DND-41 (cell line): ENCODE measurements around the gene FARP1.

Experiments
- ATAC-seq: fragments of 200-7000 bp; cut with Tn5 transposase; 3 replicates; pipeline ENCODE4 v1.9.1; 2021; ENCODE audit warnings: low read depth; ENCODE audit not compliant: insufficient read depth
- DNase-seq: peaks from one replicate; pipeline ENCODE4 v3.0.0-alpha.2; 2020
- H2AFZ ChIP-seq: 2 replicates; pipeline ENCODE4 v1.6.0; 2012; ENCODE audit warnings: low read depth, low read length
- H3K27ac ChIP-seq: 2 replicates; pipeline ENCODE4 v1.5.1; 2012; ENCODE audit warnings: low read length, inconsistent platforms
- H3K27me3 ChIP-seq: fragments of 200-600 bp; sonication (generic); 2 replicates; pipeline ENCODE4 v1.6.0; 2012; ENCODE audit warnings: low read length, mild to moderate bottlenecking, inconsistent platforms; ENCODE audit not compliant: insufficient read depth, poor library complexity
- H3K36me3 ChIP-seq: 2 replicates; pipeline ENCODE4 v1.5.1; 2012; ENCODE audit warnings: low read length, inconsistent platforms; ENCODE audit not compliant: insufficient read depth
- H3K4me1 ChIP-seq: 2 replicates; pipeline ENCODE4 v1.5.1; 2012; ENCODE audit warnings: mild to moderate bottlenecking, low read length; ENCODE audit not compliant: insufficient read depth
- H3K4me2 ChIP-seq: 2 replicates; pipeline ENCODE4 v1.6.0; 2012; ENCODE audit warnings: mild to moderate bottlenecking, moderate library complexity, low read length, inconsistent platforms; ENCODE audit not compliant: insufficient read depth
- H3K4me3 ChIP-seq, 2 experiments: fragments of 200-600 bp in 1 of 2; shearing (Covaris generic) in 1 of 2; 2 replicates each; pipeline ENCODE4 v1.5.1; 2012 to 2016; ENCODE audit warnings: inconsistent platforms in 2 of 2, low read length in 2 of 2, mild to moderate bottlenecking in 2 of 2, low read depth in 1 of 2, moderate library complexity in 1 of 2
- H3K79me2 ChIP-seq: 2 replicates; pipeline ENCODE4 v1.6.0; 2012; ENCODE audit warnings: low read length, inconsistent platforms; ENCODE audit not compliant: insufficient read depth
- H3K9ac ChIP-seq: 2 replicates; pipeline ENCODE4 v1.6.0; 2012; ENCODE audit warnings: low read depth, mild to moderate bottlenecking, inconsistent platforms, low read length, moderate library complexity
- H3K9me3 ChIP-seq: 2 replicates; pipeline ENCODE4 v1.5.1; 2012; ENCODE audit warnings: low read length, moderate library complexity, mild to moderate bottlenecking, inconsistent platforms; ENCODE audit not compliant: insufficient read depth, severe bottlenecking
- H4K20me1 ChIP-seq: 2 replicates; pipeline ENCODE4 v1.6.0; 2012; ENCODE audit warnings: low read length; ENCODE audit not compliant: insufficient read depth
- EZH2 ChIP-seq: IDR thresholded peaks from 3 replicates; pipeline ENCODE4 v1.6.1; 2012; ENCODE audit warnings: borderline replicate concordance, low read depth, mild to moderate bottlenecking, moderate library complexity, low read length, inconsistent platforms; ENCODE audit not compliant: severe bottlenecking
- TF ChIP-seq, protein P1 (sequence below): IDR thresholded peaks from 2 replicates; pipeline ENCODE4 v1.5.1; 2012; ENCODE audit warnings: borderline replicate concordance, low read length, moderate library complexity, mild to moderate bottlenecking; ENCODE audit not compliant: poor library complexity, severe bottlenecking; ENCODE audit errors: extremely low read depth

Gene FARP1

DNA sequence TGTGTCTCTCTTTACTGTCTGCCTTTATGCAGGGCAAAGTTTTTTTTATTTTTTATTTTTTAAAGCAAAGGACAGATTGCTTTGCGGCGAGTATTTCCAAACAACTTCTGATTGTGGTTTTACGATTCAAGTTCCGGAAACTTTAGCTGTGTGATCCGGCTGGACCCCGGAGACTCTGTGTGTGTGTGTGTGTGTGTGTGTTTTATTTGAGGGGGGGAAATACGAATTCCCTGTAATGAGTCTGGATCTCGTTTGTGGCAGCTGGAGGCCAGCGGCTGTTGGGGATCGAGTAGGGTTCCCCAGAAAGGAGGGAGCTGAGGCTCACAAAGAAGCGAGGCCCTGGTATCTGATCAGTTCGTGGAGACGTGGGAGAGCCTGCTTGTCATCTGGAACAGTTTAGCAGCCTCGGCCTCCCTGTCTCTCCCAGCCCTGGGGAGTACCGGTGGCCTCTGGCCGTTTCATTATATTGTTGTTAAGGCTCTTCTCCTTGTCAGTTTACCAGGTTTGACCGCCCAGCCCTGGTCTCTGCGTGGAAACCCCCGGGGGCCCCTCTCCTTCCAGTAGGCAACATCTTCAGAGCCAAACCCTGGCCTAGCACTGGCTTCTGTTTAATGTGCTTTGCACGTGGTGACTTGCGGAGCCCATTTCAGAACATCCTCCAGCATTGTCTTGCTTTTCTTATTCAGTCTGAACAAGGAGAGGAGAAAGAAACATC is 1.3 kb downstream of the FARP1 start:
- Histone ChIP-seq H4K20me1 (no peaks in the 10 kb centered on the region), H2AFZ (no peak overlapping the region), H3K27me3 (no peaks in the 10 kb centered on the region), H3K36me3 (no peaks in the 10 kb centered on the region), H3K79me2 (no peaks in the 10 kb centered on the region), H3K4me2 (no peak overlapping the region), H3K27ac (no peak overlapping the region), H3K9ac (no peak overlapping the region), H3K4me1 (no peaks in the 10 kb centered on the region), H3K4me3 (no peak overlapping the region), H3K9me3 (no peaks in the 10 kb centered on the region)
- TF ChIP-seq, protein P1, sequence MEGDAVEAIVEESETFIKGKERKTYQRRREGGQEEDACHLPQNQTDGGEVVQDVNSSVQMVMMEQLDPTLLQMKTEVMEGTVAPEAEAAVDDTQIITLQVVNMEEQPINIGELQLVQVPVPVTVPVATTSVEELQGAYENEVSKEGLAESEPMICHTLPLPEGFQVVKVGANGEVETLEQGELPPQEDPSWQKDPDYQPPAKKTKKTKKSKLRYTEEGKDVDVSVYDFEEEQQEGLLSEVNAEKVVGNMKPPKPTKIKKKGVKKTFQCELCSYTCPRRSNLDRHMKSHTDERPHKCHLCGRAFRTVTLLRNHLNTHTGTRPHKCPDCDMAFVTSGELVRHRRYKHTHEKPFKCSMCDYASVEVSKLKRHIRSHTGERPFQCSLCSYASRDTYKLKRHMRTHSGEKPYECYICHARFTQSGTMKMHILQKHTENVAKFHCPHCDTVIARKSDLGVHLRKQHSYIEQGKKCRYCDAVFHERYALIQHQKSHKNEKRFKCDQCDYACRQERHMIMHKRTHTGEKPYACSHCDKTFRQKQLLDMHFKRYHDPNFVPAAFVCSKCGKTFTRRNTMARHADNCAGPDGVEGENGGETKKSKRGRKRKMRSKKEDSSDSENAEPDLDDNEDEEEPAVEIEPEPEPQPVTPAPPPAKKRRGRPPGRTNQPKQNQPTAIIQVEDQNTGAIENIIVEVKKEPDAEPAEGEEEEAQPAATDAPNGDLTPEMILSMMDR = no peak
- TF ChIP-seq EZH2 = no peak
- DNase-seq = no peak
- ATAC-seq = no peak

GRCh38 chr13:98144801-98145350 is 2.0 kb downstream of the FARP1 start:
- Histone ChIP-seq H3K9ac (no peak overlapping the region), H3K27me3 (no peaks in the 10 kb centered on the region), H3K27ac (no peak overlapping the region), H4K20me1 (no peaks in the 10 kb centered on the region), H3K4me3 (no peak overlapping the region), H3K4me2 (no peak overlapping the region), H3K4me1 (no peaks in the 10 kb centered on the region), H3K9me3 (no peaks in the 10 kb centered on the region), H3K79me2 (no peaks in the 10 kb centered on the region), H3K36me3 (no peaks in the 10 kb centered on the region), H2AFZ (no peak overlapping the region)
- DNase-seq (no peak), ATAC-seq (no peak)
- TF ChIP-seq, protein P1 = no peak
- no peak for TF ChIP-seq EZH2

GRCh38 chr13:98147521-98147920 is 4.6 kb downstream of the FARP1 start:
- Histone ChIP-seq H3K4me1 (no peaks in the 10 kb centered on the region), H3K9ac (no peak overlapping the region), H2AFZ (no peak overlapping the region), H3K4me3 (no peak overlapping the region), H3K9me3 (no peaks in the 10 kb centered on the region), H3K27ac (no peak overlapping the region), H3K36me3 (no peaks in the 10 kb centered on the region), H3K4me2 (no peak overlapping the region), H3K79me2 (no peaks in the 10 kb centered on the region), H4K20me1 (no peaks in the 10 kb centered on the region), H3K27me3 (no peaks in the 10 kb centered on the region)
- ATAC-seq = no peak
- no peak for DNase-seq
- TF ChIP-seq, protein P1 = no peak
- no peak for TF ChIP-seq EZH2
